SJSA1 (cell line): Measurements from ENCODE around the gene SULT1C3. TPM values are rescaled to one million over a fixed set of nuclear protein-coding genes. Genes with fewer than 3 reads are reported as not detected.

Source experiments
- DNase-seq, 2 experiments: peaks; one replicate each; pipeline ENCODE4 v3.0.0-alpha.2; 2015 to 2020; ENCODE audit warnings: low spot score in 2 of 2, low read depth in 1 of 2
- H3K27ac ChIP-seq: fragments of 250-450 bp; sonication (Bioruptor Pico); 2 replicates; pipeline ENCODE4 v1.5.1; 2020; ENCODE audit warnings: mild to moderate bottlenecking, moderate library complexity
- H3K27me3 ChIP-seq: fragments of 250-450 bp; sonication (Bioruptor Pico); replicated peaks from 2 replicates; pipeline ENCODE4 v1.5.1; 2020; ENCODE audit warnings: mild to moderate bottlenecking, moderate library complexity
- H3K36me3 ChIP-seq: fragments of 250-450 bp; sonication (Bioruptor Pico); 2 replicates; pipeline ENCODE4 v1.5.1; 2020; ENCODE audit warnings: mild to moderate bottlenecking
- H3K4me1 ChIP-seq: fragments of 250-450 bp; sonication (Bioruptor Pico); replicated peaks from 2 replicates; pipeline ENCODE4 v1.6.1; 2021; ENCODE audit warnings: mild to moderate bottlenecking
- H3K4me3 ChIP-seq: fragments of 250-450 bp; sonication (Bioruptor Pico); 2 replicates; pipeline ENCODE4 v1.5.1; 2020; ENCODE audit warnings: mild to moderate bottlenecking
- H3K9me3 ChIP-seq: fragments of 250-450 bp; sonication (Bioruptor Pico); replicated peaks from 2 replicates; pipeline ENCODE4 v1.5.1; 2020; ENCODE audit warnings: mild to moderate bottlenecking
- total RNA-seq: library from RNA; depleted of rRNA; stranded (reverse); fragments of >200 nt; shearing (Covaris generic); gene quantifications from 2 replicates; pipeline ENCODE4 v1.2.3, GENCODE V29; 2014

Gene SULT1C3
- total RNA-seq, 1 experiment from 2014 or later = not detected

- H3K36me3 ChIP-seq = no peaks in the 10 kb centered on the region
- H3K9me3 ChIP-seq = peaks cover 7% of the 10 kb centered on the region; the same call in 1 of the 2 replicates
These were observed 15.7 kb upstream of the SULT1C3 start for GRCh38 chr2:108224022-108224421.

GRCh38 chr2:108226564-108226963 lies 13.2 kb upstream of the SULT1C3 start:
- H3K4me1 ChIP-seq = no peaks in the 10 kb centered on the region
- H3K27ac ChIP-seq = no peak overlapping the region
- H3K36me3 ChIP-seq = no peaks in the 10 kb centered on the region
- DNase-seq = no peak
- H3K4me3 ChIP-seq = no peak overlapping the region
- peaks cover 7% of the 10 kb centered on the region; the same call in 1 of the 2 replicates for H3K9me3 ChIP-seq
- no peaks in the 10 kb centered on the region for H3K27me3 ChIP-seq

More at GRCh38 chr2:108224022-108224421, 15.7 kb upstream of the SULT1C3 start:
- H3K27me3 ChIP-seq = no peaks in the 10 kb centered on the region
- H3K4me3 ChIP-seq = no peak overlapping the region
- no peak for DNase-seq
- no peak overlapping the region for H3K27ac ChIP-seq
- H3K4me1 ChIP-seq = no peaks in the 10 kb centered on the region

DNA sequence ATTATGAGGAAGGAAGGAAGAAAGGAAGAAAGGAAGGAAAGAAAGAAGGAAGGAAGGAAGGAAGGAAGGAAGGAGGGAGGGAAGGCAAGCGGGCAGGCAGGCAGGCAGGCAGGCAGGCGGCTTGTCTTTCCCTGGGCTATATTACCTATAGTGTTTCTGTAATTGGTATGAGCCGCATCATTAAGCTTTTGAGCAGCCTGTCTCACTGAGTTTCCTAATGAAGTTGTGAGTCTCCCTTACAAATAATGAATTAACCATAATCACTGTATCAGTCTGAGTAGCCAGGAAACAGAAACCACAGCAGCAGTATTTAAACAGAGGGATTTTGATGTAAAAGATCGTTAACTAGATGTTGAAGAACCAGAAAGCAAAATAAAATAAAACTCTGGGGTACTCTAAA lies 11.8 kb upstream of the SULT1C3 start:
- no peaks in the 10 kb centered on the region for H3K36me3 ChIP-seq
- no peaks in the 10 kb centered on the region for H3K27me3 ChIP-seq
- no peak for DNase-seq
- no peak overlapping the region for H3K4me3 ChIP-seq
- no peaks in the 10 kb centered on the region for H3K4me1 ChIP-seq
- H3K27ac ChIP-seq = no peak overlapping the region
- H3K9me3 ChIP-seq = peaks cover 7% of the 10 kb centered on the region; the same call in 1 of the 2 replicates

DNA sequence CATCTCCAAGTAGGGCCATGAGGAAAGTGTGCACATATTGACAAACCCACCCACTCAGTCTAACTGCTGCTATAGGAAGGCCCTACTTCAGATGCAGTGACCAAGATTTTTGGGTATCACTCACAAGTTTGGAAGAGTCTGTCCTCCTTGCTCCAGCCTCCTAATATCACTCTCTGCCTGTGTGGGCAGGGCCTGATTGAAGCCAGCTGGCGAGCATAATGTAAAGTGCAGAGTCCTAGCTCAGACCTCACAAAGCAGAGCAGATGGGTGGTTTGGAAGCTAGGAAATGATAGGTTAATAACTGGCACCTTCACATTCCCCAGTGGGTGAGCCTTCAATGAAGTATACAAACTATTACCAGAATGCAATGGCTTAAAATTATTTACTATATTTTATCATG lies 11.2 kb upstream of the SULT1C3 start:
- H3K9me3 ChIP-seq = peaks cover 4% of the 10 kb centered on the region; the same call in 1 of the 2 replicates
- H3K27me3 ChIP-seq = no peaks in the 10 kb centered on the region
- DNase-seq = no peak
- no peaks in the 10 kb centered on the region for H3K4me1 ChIP-seq
- H3K4me3 ChIP-seq = no peak overlapping the region
- H3K27ac ChIP-seq = no peak overlapping the region
- H3K36me3 ChIP-seq = no peaks in the 10 kb centered on the region

DNA sequence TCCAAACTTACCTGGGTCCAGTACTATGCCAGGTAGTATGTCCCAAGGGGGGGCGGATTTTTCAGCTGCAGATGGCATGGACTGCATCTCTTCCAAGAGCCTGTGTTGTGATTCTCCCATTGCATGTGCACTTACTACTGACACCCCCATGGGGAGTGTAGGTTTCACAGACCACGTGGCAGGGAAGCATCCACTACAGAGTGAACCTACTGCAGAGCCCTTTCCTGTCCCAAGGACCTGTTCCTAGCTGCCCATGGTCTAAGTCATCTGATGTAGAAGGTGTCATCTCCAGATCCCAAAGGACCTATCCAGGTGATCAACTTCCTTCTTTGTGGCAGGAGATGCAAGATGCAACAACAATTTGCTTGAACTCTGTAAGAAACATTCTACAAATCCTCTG lies 9.9 kb upstream of the SULT1C3 start:
- no peaks in the 10 kb centered on the region for H3K36me3 ChIP-seq
- H3K27ac ChIP-seq = no peak overlapping the region
- no peak overlapping the region for H3K4me3 ChIP-seq
- H3K4me1 ChIP-seq = peaks cover 7% of the 10 kb centered on the region; the same call in 1 of the 2 replicates
- H3K27me3 ChIP-seq = no peaks in the 10 kb centered on the region
- no peaks in the 10 kb centered on the region for H3K9me3 ChIP-seq
- no peak for DNase-seq

DNA sequence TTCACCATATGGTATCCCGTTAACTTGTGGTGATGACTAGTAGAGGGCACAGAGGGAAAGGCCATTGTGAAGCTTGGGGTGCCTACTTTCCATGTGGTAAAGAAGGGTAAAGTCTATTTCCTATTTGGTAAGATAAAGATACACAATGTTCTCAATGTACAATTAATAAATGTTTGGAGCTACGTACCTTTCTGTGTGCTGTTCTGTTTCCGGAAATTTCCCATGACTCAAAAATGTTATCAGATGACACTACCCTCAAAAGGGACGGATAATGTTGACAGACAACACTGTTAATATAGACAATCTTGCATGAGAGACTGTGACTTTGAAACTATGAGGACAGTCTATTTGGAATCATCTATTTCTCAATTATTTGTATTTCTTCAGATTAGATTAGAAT lies 4.2 kb upstream of the SULT1C3 start:
- Histone ChIP-seq H3K4me1 (peaks cover 8% of the 10 kb centered on the region; the same call in 1 of the 2 replicates), H3K9me3 (peaks cover 3% of the 10 kb centered on the region), H3K36me3 (no peaks in the 10 kb centered on the region), H3K4me3 (no peak overlapping the region), H3K27ac (no peak overlapping the region), H3K27me3 (no peaks in the 10 kb centered on the region)
- no peak for DNase-seq

GRCh38 chr2:108236676-108237335 lies 3.0 kb upstream of the SULT1C3 start:
- Histone ChIP-seq H3K4me3 (no peak overlapping the region), H3K4me1 (peaks cover 8% of the 10 kb centered on the region; the same call in 1 of the 2 replicates), H3K27ac (no peak overlapping the region), H3K36me3 (no peaks in the 10 kb centered on the region), H3K9me3 (peaks cover 3% of the 10 kb centered on the region), H3K27me3 (no peaks in the 10 kb centered on the region)
- no peak for DNase-seq

DNA sequence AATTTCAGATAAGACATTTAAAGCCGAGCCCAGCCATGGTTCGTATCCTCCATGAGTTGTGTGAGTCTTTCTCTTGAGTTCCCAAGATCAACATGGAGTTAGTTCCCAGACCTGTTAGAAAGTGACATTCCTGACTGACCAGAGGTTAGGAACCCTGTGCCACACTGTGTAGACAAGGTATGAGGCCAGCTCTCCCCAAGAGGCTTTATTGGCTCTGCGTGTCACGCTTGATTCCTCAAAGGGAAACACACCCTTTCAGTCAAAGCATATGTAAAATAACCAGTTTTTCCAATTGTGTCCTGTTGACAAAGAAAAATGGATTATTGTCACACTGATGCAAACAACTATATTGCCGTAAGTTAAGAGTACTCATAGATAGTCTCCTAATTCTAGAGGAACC lies 1.2 kb downstream of the SULT1C3 start:
- Histone ChIP-seq H3K4me3 (no peak overlapping the region), H3K36me3 (no peaks in the 10 kb centered on the region), H3K27me3 (no peaks in the 10 kb centered on the region), H3K4me1 (no peaks in the 10 kb centered on the region), H3K9me3 (peaks cover 3% of the 10 kb centered on the region), H3K27ac (no peak overlapping the region)
- no peak for DNase-seq

- Histone ChIP-seq H3K9me3 (0 out of 2 replicates have a peak, but pooled peaks cover 2% of the 10 kb centered on the region), H3K36me3 (no peaks in the 10 kb centered on the region), H3K4me1 (no peaks in the 10 kb centered on the region), H3K27ac (no peak overlapping the region), H3K27me3 (no peaks in the 10 kb centered on the region), H3K4me3 (no peak overlapping the region)
- DNase-seq = no peak
These were observed 3.8 kb downstream of the SULT1C3 start for GRCh38 chr2:108243566-108243965.

DNA sequence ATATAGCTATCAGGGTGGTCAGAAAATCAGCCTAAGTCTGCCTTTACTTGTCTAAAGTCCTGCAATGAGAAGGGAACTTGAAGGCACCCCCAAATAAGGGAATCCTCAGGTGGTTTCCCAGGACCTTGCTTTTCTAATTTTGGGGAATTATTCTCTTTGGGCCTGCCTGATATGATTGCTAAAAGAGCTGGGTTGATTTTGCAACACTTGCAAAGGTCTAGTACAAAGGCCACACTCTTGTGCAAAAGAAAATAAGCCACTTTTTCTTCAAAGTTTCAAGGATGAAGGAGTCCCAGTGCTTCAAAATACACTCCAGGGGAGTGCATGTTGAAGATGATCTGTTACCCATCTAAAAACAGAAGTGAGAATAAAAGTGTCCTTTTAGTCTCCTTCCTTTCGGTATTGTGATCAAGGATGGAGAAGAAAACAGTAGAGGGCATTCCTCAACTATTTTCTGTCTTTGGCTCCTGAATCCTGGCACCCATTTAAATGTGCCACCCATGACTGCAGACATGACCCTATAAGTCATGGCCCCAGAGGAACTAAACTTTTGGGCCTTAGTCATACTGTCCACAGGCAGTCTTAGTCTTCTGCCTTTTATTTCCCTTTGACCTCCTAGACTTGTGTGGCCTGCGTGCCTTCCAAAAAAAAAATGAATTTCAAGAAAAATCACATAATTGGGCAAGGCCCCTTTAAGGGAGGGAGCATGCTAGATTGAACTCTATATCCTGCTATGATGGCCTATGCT lies 5.1 kb downstream of the SULT1C3 start:
- Histone ChIP-seq H3K27me3 (no peaks in the 10 kb centered on the region), H3K4me1 (no peaks in the 10 kb centered on the region), H3K4me3 (no peak overlapping the region)

DNA sequence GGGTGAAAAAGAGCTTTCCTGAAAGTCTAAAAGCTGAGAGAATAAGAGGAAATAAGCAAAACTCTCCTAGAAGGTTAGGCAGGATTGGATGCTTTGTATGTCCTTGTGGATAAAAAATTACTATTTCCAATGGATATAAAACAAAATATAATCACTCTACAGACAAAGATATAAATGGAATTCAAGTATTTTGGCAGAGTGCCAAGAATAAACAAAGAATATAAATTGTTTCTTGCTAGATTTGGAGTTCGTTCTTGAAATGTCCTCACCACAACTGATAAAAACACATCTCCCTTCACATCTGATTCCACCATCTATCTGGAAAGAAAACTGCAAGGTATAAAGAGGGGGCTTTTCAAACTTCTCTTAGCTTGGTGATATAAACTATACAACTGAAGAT lies 13.3 kb downstream of the SULT1C3 start:
- Histone ChIP-seq H3K27me3 (no peaks in the 10 kb centered on the region), H3K27ac (no peak overlapping the region), H3K4me3 (no peak overlapping the region), H3K9me3 (no peaks in the 10 kb centered on the region), H3K4me1 (no peaks in the 10 kb centered on the region), H3K36me3 (no peaks in the 10 kb centered on the region)
- no peak for DNase-seq

More for the DNA sequence above, 5.1 kb downstream of the SULT1C3 start:
- Histone ChIP-seq H3K36me3 (no peaks in the 10 kb centered on the region), H3K27ac (no peak overlapping the region), H3K9me3 (0 out of 2 replicates have a peak, but pooled peaks cover 2% of the 10 kb centered on the region)
- no peak for DNase-seq

GRCh38 chr2:108257757-108258331 lies 18.1 kb downstream of the SULT1C3 start:
- H3K36me3 ChIP-seq = no peaks in the 10 kb centered on the region
- no peaks in the 10 kb centered on the region for H3K4me1 ChIP-seq
- H3K4me3 ChIP-seq = no peak overlapping the region
- no peaks in the 10 kb centered on the region for H3K27me3 ChIP-seq
- no peak overlapping the region for H3K27ac ChIP-seq
- DNase-seq = no peak
- no peaks in the 10 kb centered on the region for H3K9me3 ChIP-seq

GRCh38 chr2:108260773-108261172 lies 21.0 kb downstream of the SULT1C3 start:
- H3K4me3 ChIP-seq = no peak overlapping the region
- no peak for DNase-seq
- H3K4me1 ChIP-seq = no peaks in the 10 kb centered on the region
- H3K36me3 ChIP-seq = no peaks in the 10 kb centered on the region
- H3K9me3 ChIP-seq = no peaks in the 10 kb centered on the region
- H3K27ac ChIP-seq = no peak overlapping the region
- H3K27me3 ChIP-seq = no peaks in the 10 kb centered on the region

DNA sequence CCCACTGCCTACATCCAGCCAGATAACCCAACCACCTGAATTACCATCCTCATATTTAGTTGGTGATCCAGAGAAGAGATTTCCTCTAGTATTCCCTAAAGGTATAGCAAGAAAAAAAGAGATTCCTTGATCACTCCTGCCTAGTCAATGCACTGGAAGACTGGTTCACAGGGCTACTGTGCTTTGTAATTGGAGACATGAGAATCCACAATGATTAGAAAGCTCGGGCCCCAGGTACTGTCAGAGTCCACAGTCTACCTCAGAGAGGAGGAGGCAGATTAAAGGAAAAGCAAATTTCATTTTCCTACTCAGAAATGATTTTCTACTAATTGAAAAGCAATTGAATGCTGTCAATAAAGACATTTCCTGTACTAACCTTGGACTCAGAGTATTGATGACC lies 22.3 kb downstream of the SULT1C3 start:
- Histone ChIP-seq H3K4me1 (peaks cover 6% of the 10 kb centered on the region), H3K9me3 (no peaks in the 10 kb centered on the region), H3K27me3 (no peaks in the 10 kb centered on the region), H3K27ac (no peak overlapping the region), H3K36me3 (no peaks in the 10 kb centered on the region), H3K4me3 (no peak overlapping the region)
- no peak for DNase-seq
